MM.1S (cell line): ENCODE measurements around the gene GPR173.

ENCODE experiments used
- CTCF ChIP-seq: fragments of 300-600 bp; sonication (generic); IDR thresholded peaks from 2 replicates; pipeline ENCODE4 v1.5.1; 2016; ENCODE audit warnings: antibody characterized with exemption, low read length, mixed read lengths
- EZH2phosphoT487 ChIP-seq: fragments of 300-600 bp; sonication (generic); IDR thresholded peaks from 2 replicates; pipeline ENCODE4 v1.6.1; 2018; ENCODE audit warnings: antibody characterized with exemption, low read length

- no peak for TF ChIP-seq EZH2phosphoT487
- TF ChIP-seq CTCF = no peak
Observed at GRCh38 chrX:53050841-53051240, 2.3 kb downstream of the GPR173 start.
